Stimulated activated naive CD8-positive, alpha-beta T cell treated with anti-CD3 and anti-CD28 coated beads, Interleukin-15, Interleukin-2, amounts not matched to agents 100 U/mL and 50 U/mL, for 24 hours (primary cell): ENCODE data around the gene FRG1.
"Not testable (repeated sequence)": the region's sequence is repeated elsewhere in the genome, so short reads cannot be mapped to it uniquely, and the experiment has no call there.

Experiments
- ATAC-seq: fragments of 150-1000 bp; cut with Tn5 transposase; one replicate; pipeline ENCODE4 v1.10.0; 2021
- DNase-seq: peaks from one replicate; pipeline ENCODE4 v3.0.0; 2021

Gene FRG1

DNA sequence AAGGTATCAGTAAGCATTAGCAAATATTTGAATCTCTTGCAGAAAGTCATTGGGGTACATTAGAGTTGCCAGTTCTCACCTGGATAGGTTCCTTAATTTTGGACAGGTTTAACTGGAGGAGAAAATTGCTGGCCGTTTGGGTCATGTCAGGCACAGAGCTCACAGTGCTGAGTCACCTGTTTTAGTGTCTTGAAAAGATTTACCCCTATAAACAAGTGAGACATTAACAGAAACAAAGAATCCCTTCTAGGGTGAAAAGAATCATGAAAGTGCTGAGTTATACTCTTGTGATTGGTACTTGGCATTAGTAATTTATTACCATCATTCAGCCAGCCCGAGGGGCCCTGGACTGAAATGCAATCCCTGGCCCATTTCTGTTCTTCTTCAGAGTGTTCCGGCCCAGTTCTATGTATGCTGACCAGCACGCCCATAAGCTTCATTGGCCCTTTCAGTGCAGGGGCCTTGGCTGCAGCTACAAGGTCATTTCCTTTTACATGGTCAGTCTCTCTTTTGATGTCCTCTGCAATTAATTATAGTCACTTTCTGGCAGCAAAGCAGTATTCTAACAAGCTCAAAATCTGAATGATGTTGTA, 45.1 kb downstream of the FRG1 start:
- not testable (repeated sequence) for ATAC-seq, DNase-seq

DNA sequence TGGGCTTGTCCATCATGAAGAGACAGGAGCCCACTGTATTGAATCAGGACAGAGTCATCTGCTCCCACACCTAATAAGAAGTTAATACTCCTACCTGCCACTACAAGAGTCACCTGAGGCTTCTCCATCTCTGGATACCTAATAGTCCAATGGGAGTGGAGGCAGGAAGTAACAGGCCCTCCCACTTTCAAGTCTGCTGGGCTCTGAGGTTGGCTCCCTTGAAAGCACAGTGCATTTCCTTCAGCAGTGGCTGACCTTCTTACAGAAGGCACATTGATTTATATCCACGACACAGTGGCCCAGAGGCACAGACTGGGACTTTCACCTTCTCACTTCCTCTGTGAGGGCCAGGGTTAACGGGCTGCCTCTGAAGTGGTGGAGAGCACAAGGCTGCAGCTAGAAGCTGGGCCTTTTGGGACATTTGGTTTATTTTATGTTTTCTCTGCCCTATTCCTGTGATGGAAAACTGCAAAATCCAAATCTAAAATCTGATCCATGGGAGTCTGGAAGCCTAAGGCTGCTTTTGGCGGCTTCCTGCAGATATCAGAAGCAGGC, 48.3 kb downstream of the FRG1 start:
- DNase-seq (no peak), ATAC-seq (no peak)

- DNase-seq, ATAC-seq: not testable (repeated sequence)
These were observed 49.3 kb downstream of the FRG1 start for GRCh38 chr4:189989941-189990340.
